Measurements from ENCODE around the gene MAB21L2. TPM values are rescaled to one million over a fixed set of nuclear protein-coding genes. Genes with fewer than 3 reads are reported as not detected.

The MAB21L2 gene
- total RNA-seq, 1 experiment from 2014 or later, result not detected

DNA sequence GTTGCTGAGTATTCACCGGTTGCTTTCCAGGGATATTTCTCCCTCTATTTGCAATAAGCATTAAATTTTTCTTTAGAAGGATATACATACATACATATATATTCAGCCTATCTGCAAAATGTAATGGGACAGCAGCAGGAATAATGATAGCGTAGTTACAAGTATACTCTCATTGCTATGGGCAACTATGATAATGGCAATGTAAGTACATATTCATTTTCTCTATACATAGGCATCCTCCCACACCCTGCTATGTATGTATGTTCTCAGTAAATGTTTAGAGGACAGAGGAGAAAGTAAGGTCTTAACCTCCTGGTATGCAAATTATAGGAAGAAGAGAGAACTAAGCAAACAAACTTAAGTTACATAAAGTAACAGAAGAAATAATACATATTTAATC is 19.7 kb upstream of the MAB21L2 start:
- no CpG with 5 or more reads among the region's 2 CpGs for WGBS (ENCODE audit: extremely low coverage, insufficient read length, low lambda C conversion rate)
- H4K8ac ChIP-seq (replicated peaks; ENCODE audit: insufficient read length, low read depth, low read length), result no peak overlapping the region
- Mint-ChIP-seq H3K36me3 (ENCODE audit: insufficient read depth in 1 of 3, low read depth in 3 of 3) (peaks cover 7 to 9% (median 8%) of the 10 kb centered on the region in 3 experiments; a peak in 6 of 7 replicates), H3K9me3 (peaks cover 3 to 7% of the 10 kb centered on the region in 2 experiments; a peak in 1 of 5 replicates), H3K4me1 (no peaks in the 10 kb centered on the region), H3K4me3 (no peak overlapping the region), H3K27ac (no peak overlapping the region), H3K27me3 (ENCODE audit: low read depth) (no peaks in the 10 kb centered on the region)
- no peak overlapping the region for H2BK5ac ChIP-seq (ENCODE audit: insufficient read length, low read length)
- H2BK20ac ChIP-seq (ENCODE audit: low read depth, low read length, poor library complexity, severe bottlenecking), result no peak overlapping the region
- H3K14ac ChIP-seq (ENCODE audit: insufficient read depth, low read length), result no peak overlapping the region
- no peak overlapping the region for H2AFZ ChIP-seq (ENCODE audit: low read length)
- H3K23me2 ChIP-seq (ENCODE audit: insufficient read length, low read depth, low read length, poor library complexity, severe bottlenecking), result no peaks in the 10 kb centered on the region
- H4K91ac ChIP-seq (ENCODE audit: insufficient read length, low read depth, low read length), result no peak overlapping the region
- no peak overlapping the region for H3K9ac ChIP-seq (ENCODE audit: extremely low read depth, insufficient read length, low read length)
- H3K27me3 ChIP-seq (ENCODE audit: insufficient read depth, low read length), result no peaks in the 10 kb centered on the region
- no peak overlapping the region for H4K5ac ChIP-seq (ENCODE audit: insufficient read length, low read depth, low read length)
- no peak for DNase-seq
- no peak overlapping the region for H2BK12ac ChIP-seq (ENCODE audit: insufficient read length, low read depth, low read length)
- H3K79me2 ChIP-seq (ENCODE audit: insufficient read depth, low read length), result no peaks in the 10 kb centered on the region
- H3K18ac ChIP-seq (ENCODE audit: insufficient read length, low read depth, low read length), result no peak overlapping the region
- no peak overlapping the region for H3T11ph ChIP-seq (ENCODE audit: low read length)
- H3K27ac ChIP-seq (ENCODE audit: insufficient read length, low read depth, low read length), result no peak overlapping the region
- H4K20me1 ChIP-seq (ENCODE audit: control insufficient read depth, insufficient read depth, insufficient read length), result no peaks in the 10 kb centered on the region
- no peak overlapping the region for H3K4ac ChIP-seq (ENCODE audit: low read depth, low read length)
- H3K23ac ChIP-seq (ENCODE audit: insufficient read length, low read depth, low read length), result no peak overlapping the region
- no peak overlapping the region for H3K4me2 ChIP-seq (ENCODE audit: insufficient read depth, insufficient read length, low read length)
- H3K4me1 ChIP-seq (ENCODE audit: insufficient read depth, low read length), result no peaks in the 10 kb centered on the region
- TF ChIP-seq, protein P1, sequence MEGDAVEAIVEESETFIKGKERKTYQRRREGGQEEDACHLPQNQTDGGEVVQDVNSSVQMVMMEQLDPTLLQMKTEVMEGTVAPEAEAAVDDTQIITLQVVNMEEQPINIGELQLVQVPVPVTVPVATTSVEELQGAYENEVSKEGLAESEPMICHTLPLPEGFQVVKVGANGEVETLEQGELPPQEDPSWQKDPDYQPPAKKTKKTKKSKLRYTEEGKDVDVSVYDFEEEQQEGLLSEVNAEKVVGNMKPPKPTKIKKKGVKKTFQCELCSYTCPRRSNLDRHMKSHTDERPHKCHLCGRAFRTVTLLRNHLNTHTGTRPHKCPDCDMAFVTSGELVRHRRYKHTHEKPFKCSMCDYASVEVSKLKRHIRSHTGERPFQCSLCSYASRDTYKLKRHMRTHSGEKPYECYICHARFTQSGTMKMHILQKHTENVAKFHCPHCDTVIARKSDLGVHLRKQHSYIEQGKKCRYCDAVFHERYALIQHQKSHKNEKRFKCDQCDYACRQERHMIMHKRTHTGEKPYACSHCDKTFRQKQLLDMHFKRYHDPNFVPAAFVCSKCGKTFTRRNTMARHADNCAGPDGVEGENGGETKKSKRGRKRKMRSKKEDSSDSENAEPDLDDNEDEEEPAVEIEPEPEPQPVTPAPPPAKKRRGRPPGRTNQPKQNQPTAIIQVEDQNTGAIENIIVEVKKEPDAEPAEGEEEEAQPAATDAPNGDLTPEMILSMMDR (conservative IDR thresholded peaks at IDR 0.05), result no peak
- H3K9me3 ChIP-seq (ENCODE audit: control insufficient read depth, low read depth, low read length), result no peaks in the 10 kb centered on the region
- H3K56ac ChIP-seq (ENCODE audit: insufficient read length, low read depth, low read length), result no peak overlapping the region
- H2BK120ac ChIP-seq (ENCODE audit: low read depth, low read length, poor library complexity, severe bottlenecking), result no peak overlapping the region
- no peaks in the 10 kb centered on the region for H3K79me1 ChIP-seq (ENCODE audit: insufficient read depth, low read depth, low read length, poor library complexity, severe bottlenecking)
- no peak overlapping the region for H2BK15ac ChIP-seq (ENCODE audit: low read depth, low read length)
- H2AK5ac ChIP-seq (ENCODE audit: insufficient read length, low read length), result no peak overlapping the region

Measured in H9 (cell line).